ENCODE data around the gene CCNB1. TPM values are rescaled to one million over a fixed set of nuclear protein-coding genes. Genes with fewer than 3 reads are reported as not detected.
A peak's percentile ranks its signal among the peaks of the same experiment; 100 is the strongest.
"Not testable (repeated sequence)": the region's sequence is repeated elsewhere in the genome, so short reads cannot be mapped to it uniquely, and the experiment has no call there.

Gene CCNB1
- total RNA-seq, 1 experiment from 2014 or later, result 96.4 TPM

GRCh38 chr5:69217151-69217511 is 50.2 kb downstream of the CCNB1 start:
- H3K4me1 ChIP-seq (ENCODE audit: low read length), result peaks cover 25% of the 10 kb centered on the region
- DNase-seq, result no peak
- no peaks in the 10 kb centered on the region for H3K9me2 ChIP-seq (replicated peaks; ENCODE audit: insufficient read depth, low read length)
- H3K27me3 ChIP-seq (ENCODE audit: low read length), result no peaks in the 10 kb centered on the region
- H3K27ac ChIP-seq (ENCODE audit: low read length), result peak overlapping the region; percentile 53
- H3K9me3 ChIP-seq (ENCODE audit: low read length), result no peaks in the 10 kb centered on the region
- H3K4me3 ChIP-seq (ENCODE audit: low read length), result peak overlapping the region; percentile 93
- peaks cover 36% of the 10 kb centered on the region for H3K79me2 ChIP-seq (ENCODE audit: low read length)
- no peak overlapping the region; the same call in 1 of the 2 replicates for H2AFZ ChIP-seq (ENCODE audit: low read length)
- H3K9ac ChIP-seq (ENCODE audit: low read length), result peak overlapping the region; percentile 96
- H3K36me3 ChIP-seq (ENCODE audit: insufficient read depth, low read length), result peaks cover 7% of the 10 kb centered on the region; the same call in 1 of the 2 replicates
- H4K20me1 ChIP-seq (ENCODE audit: insufficient read depth, low read depth, low read length), result no peaks in the 10 kb centered on the region
- peak overlapping the region; percentile 97 for H3K4me2 ChIP-seq (ENCODE audit: low read depth, low read length, poor library complexity, severe bottlenecking)

DNA sequence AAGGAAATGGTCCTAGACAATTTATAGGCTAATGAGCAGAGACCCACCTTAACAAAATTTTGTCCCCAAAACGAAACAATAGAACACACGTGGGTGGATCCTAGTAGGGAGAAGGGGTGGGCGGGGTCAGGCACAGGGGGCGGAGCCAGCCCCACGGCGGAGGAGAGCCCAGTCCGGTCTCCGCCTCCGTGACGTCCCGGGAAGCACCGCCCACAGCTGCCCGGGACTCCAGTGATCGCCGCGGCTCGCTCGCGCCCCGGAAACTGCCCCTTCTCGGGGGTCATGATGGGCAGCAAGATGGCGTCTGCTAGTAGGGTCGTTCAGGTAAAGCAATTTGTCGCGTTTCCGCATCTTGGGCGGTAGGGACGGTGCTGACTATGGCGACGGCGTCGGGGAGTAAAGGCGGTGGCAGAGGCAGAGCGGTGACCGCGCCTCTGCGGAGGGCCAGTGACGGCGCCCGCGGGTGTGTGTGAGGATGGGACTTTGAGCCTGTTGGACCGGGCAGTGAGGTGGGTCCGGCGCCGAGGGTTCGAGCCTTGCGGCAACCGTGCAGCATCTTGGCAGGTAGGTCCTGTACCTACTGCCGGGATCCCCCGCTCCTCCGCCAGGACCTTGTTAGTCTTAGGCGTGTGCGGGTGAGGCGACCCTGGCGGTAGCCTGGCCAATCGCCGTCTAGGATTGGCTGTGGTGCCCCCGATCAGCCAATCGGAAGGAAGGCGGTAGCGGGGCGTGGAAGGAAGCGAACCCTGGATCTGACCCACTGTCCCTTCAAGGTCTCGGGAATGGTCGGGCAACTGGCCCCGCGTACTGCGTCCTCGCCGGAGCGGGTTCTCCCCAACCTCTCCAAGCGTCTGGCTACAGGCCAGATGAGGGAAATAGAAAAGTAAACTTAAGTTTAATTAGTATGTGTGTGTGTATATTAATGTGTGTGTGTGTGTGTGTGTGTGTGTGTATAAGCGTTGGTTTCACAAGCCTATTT is 50.9 kb downstream of the CCNB1 start:
- Histone ChIP-seq H4K20me1 (ENCODE audit: insufficient read depth, low read depth, low read length) (no peaks in the 10 kb centered on the region), H3K9me3 (ENCODE audit: low read length) (no peaks in the 10 kb centered on the region), H3K4me2 (ENCODE audit: low read depth, low read length, poor library complexity, severe bottlenecking) (peak overlapping the region; percentile 97), H3K4me3 (ENCODE audit: low read length) (peak overlapping the region; percentile 93), H3K9me2 (replicated peaks; ENCODE audit: insufficient read depth, low read length) (no peaks in the 10 kb centered on the region), H3K27me3 (ENCODE audit: low read length) (no peaks in the 10 kb centered on the region), H2AFZ (ENCODE audit: low read length) (peak overlapping the region; percentile 96), H3K36me3 (ENCODE audit: insufficient read depth, low read length) (peaks cover 7% of the 10 kb centered on the region; the same call in 1 of the 2 replicates), H3K79me2 (ENCODE audit: low read length) (peaks cover 43% of the 10 kb centered on the region), H3K27ac (ENCODE audit: low read length) (peak overlapping the region; percentile 77), H3K9ac (ENCODE audit: low read length) (peak overlapping the region; percentile 96), H3K4me1 (ENCODE audit: low read length) (peaks cover 25% of the 10 kb centered on the region)
- DNase-seq, result peak; percentile 98

- no peak overlapping the region for H2AFZ ChIP-seq (ENCODE audit: low read length)
- DNase-seq, result no peak
- H4K20me1 ChIP-seq (ENCODE audit: insufficient read depth, low read depth, low read length), result no peaks in the 10 kb centered on the region
- H3K27me3 ChIP-seq (ENCODE audit: low read length), result no peaks in the 10 kb centered on the region
- H3K4me2 ChIP-seq (ENCODE audit: low read depth, low read length, poor library complexity, severe bottlenecking), result no peak overlapping the region
- no peak overlapping the region for H3K9ac ChIP-seq (ENCODE audit: low read length)
- peaks cover 58% of the 10 kb centered on the region for H3K79me2 ChIP-seq (ENCODE audit: low read length)
- no peaks in the 10 kb centered on the region for H3K9me2 ChIP-seq (replicated peaks; ENCODE audit: insufficient read depth, low read length)
- no peak overlapping the region; the same call in 1 of the 2 replicates for H3K4me3 ChIP-seq (ENCODE audit: low read length)
- H3K36me3 ChIP-seq (ENCODE audit: insufficient read depth, low read length), result peaks cover 7% of the 10 kb centered on the region; the same call in 1 of the 2 replicates
- peaks cover 25% of the 10 kb centered on the region for H3K4me1 ChIP-seq (ENCODE audit: low read length)
- no peaks in the 10 kb centered on the region for H3K9me3 ChIP-seq (ENCODE audit: low read length)
- no peak overlapping the region for H3K27ac ChIP-seq (ENCODE audit: low read length)
Observed at GRCh38 chr5:69219939-69220338, 53.0 kb downstream of the CCNB1 start.

DNA sequence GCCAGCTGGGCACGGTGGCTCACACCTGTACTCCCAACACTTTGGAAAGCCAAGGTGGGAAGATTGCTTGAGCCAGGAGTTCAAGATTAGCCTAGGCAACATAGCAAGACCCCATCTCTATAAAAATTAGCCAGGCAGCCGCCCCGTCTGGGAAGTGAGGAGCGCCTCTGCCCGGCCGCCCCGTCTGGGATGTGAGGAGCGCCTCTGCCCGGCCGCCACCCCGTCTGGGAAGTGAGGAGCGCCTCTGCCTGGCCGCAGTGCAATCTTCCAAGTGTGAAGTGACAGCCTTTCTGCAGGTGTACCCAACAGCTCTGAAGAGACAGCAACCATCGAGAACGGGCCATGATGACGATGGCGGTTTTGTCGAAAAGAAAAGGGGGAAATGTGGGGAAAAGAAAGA is 53.4 kb downstream of the CCNB1 start:
- not testable (repeated sequence) for H3K9me3 ChIP-seq (ENCODE audit: low read length); H3K36me3 ChIP-seq (ENCODE audit: insufficient read depth, low read length); H2AFZ ChIP-seq (ENCODE audit: low read length); H3K4me3 ChIP-seq (ENCODE audit: low read length); H3K27me3 ChIP-seq (ENCODE audit: low read length); H3K9me2 ChIP-seq (replicated peaks; ENCODE audit: insufficient read depth, low read length); H3K4me2 ChIP-seq (ENCODE audit: low read depth, low read length, poor library complexity, severe bottlenecking); H3K9ac ChIP-seq (ENCODE audit: low read length); DNase-seq; H4K20me1 ChIP-seq (ENCODE audit: insufficient read depth, low read depth, low read length); H3K27ac ChIP-seq (ENCODE audit: low read length)
- Histone ChIP-seq H3K4me1 (ENCODE audit: low read length) (peaks cover 25% of the 10 kb centered on the region), H3K79me2 (ENCODE audit: low read length) (peaks cover 58% of the 10 kb centered on the region)

DNA sequence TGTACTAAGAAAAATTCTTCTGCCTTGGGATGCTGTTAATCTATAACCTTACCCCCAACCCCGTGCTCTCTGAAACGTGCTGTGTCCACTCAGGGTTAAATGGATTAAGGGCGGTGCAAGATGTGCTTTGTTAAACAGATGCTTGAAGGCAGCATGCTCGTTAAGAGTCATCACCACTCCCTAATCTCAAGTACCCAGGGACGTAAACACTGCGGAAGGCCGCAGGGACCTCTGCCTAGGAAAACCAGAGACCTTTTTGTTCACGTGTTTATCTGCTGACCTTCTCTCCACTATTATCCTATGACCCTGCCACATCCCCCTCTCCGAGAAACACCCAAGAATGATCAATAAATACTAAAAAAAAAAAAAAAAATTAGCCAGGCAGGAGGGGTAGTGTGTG is 53.9 kb downstream of the CCNB1 start:
- Histone ChIP-seq H3K79me2 (ENCODE audit: low read length) (peaks cover 59% of the 10 kb centered on the region), H3K4me1 (ENCODE audit: low read length) (peaks cover 25% of the 10 kb centered on the region)
- not testable (repeated sequence) for H3K27me3 ChIP-seq (ENCODE audit: low read length); H3K36me3 ChIP-seq (ENCODE audit: insufficient read depth, low read length); H3K4me3 ChIP-seq (ENCODE audit: low read length); H3K9me2 ChIP-seq (replicated peaks; ENCODE audit: insufficient read depth, low read length); H3K9me3 ChIP-seq (ENCODE audit: low read length); H3K4me2 ChIP-seq (ENCODE audit: low read depth, low read length, poor library complexity, severe bottlenecking); H4K20me1 ChIP-seq (ENCODE audit: insufficient read depth, low read depth, low read length); H3K9ac ChIP-seq (ENCODE audit: low read length); H3K27ac ChIP-seq (ENCODE audit: low read length); H2AFZ ChIP-seq (ENCODE audit: low read length); DNase-seq

DNA sequence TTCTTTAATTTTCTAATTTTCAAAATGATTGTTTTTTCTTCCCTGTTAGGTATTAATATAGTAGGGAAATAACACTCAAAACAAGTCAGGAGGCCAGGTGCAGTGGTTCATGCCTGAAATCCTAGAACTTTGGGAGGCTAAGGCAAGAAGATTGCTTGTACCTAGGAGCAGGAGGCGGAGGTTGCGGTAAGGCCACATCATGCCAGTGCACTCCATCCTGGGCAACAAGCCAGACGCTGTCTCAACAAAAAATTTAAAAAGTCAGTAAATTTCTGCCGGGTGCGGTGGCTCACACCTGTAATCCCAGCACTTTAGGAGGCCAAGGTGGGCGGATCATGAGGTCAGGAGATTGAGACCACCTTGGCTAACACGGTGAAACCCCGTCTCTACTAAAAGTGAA is 57.6 kb downstream of the CCNB1 start:
- peaks cover 47% of the 10 kb centered on the region for H3K79me2 ChIP-seq (ENCODE audit: low read length)

GRCh38 chr5:69225860-69226259 is 58.9 kb downstream of the CCNB1 start:
- no peak overlapping the region for H3K4me2 ChIP-seq (ENCODE audit: low read depth, low read length, poor library complexity, severe bottlenecking)
- no peaks in the 10 kb centered on the region for H3K4me1 ChIP-seq (ENCODE audit: low read length)
- peaks cover 37% of the 10 kb centered on the region for H3K79me2 ChIP-seq (ENCODE audit: low read length)
- no peak overlapping the region for H3K27ac ChIP-seq (ENCODE audit: low read length)
- H3K27me3 ChIP-seq (ENCODE audit: low read length), result no peaks in the 10 kb centered on the region
- H3K9me3 ChIP-seq (ENCODE audit: low read length), result no peaks in the 10 kb centered on the region
- DNase-seq, result no peak
- H3K9ac ChIP-seq (ENCODE audit: low read length), result no peak overlapping the region
- H2AFZ ChIP-seq (ENCODE audit: low read length), result no peak overlapping the region
- no peaks in the 10 kb centered on the region for H3K9me2 ChIP-seq (replicated peaks; ENCODE audit: insufficient read depth, low read length)
- peaks cover 26% of the 10 kb centered on the region; the same call in 1 of the 2 replicates for H3K36me3 ChIP-seq (ENCODE audit: insufficient read depth, low read length)
- H4K20me1 ChIP-seq (ENCODE audit: insufficient read depth, low read depth, low read length), result no peaks in the 10 kb centered on the region
- no peak overlapping the region for H3K4me3 ChIP-seq (ENCODE audit: low read length)

More for the DNA sequence above, 57.6 kb downstream of the CCNB1 start:
- H2AFZ ChIP-seq (ENCODE audit: low read length), result no peak overlapping the region
- no peak for DNase-seq
- peaks cover 20% of the 10 kb centered on the region; the same call in 1 of the 2 replicates for H3K36me3 ChIP-seq (ENCODE audit: insufficient read depth, low read length)
- H3K9ac ChIP-seq (ENCODE audit: low read length), result no peak overlapping the region
- no peaks in the 10 kb centered on the region for H4K20me1 ChIP-seq (ENCODE audit: insufficient read depth, low read depth, low read length)
- no peak overlapping the region for H3K4me2 ChIP-seq (ENCODE audit: low read depth, low read length, poor library complexity, severe bottlenecking)
- no peaks in the 10 kb centered on the region for H3K27me3 ChIP-seq (ENCODE audit: low read length)
- no peaks in the 10 kb centered on the region for H3K9me2 ChIP-seq (replicated peaks; ENCODE audit: insufficient read depth, low read length)
- H3K9me3 ChIP-seq (ENCODE audit: low read length), result no peaks in the 10 kb centered on the region
- H3K4me3 ChIP-seq (ENCODE audit: low read length), result no peak overlapping the region
- peaks cover 1% of the 10 kb centered on the region for H3K4me1 ChIP-seq (ENCODE audit: low read length)
- H3K27ac ChIP-seq (ENCODE audit: low read length), result no peak overlapping the region

Data from Karpas-422 (cell line).